ENCODE measurements around the gene OPRD1.

- TF ChIP-seq CTCF (IDR thresholded peaks at IDR 0.05) (no peak), POLR2A (IDR thresholded peaks at IDR 0.05) (no peak)
Measured at GRCh38 chr1:28775121-28775942, 36.6 kb upstream of the OPRD1 start.

Measured in esophagus squamous epithelium (tissue), 4 donors.